22Rv1 (cell line): ENCODE measurements around the gene TADA3.

Experiments
- ZFX ChIP-seq: fragments of 450-650 bp; IDR thresholded peaks from 2 replicates; pipeline ENCODE4 v1.6.1; 2017; ENCODE audit warnings: antibody characterized with exemption, borderline replicate concordance
- TF ChIP-seq, protein P1 (sequence below): fragments of 450-650 bp; IDR thresholded peaks from 2 replicates; pipeline ENCODE4 v1.5.1; 2017; ENCODE audit warnings: mild to moderate bottlenecking

DNA sequence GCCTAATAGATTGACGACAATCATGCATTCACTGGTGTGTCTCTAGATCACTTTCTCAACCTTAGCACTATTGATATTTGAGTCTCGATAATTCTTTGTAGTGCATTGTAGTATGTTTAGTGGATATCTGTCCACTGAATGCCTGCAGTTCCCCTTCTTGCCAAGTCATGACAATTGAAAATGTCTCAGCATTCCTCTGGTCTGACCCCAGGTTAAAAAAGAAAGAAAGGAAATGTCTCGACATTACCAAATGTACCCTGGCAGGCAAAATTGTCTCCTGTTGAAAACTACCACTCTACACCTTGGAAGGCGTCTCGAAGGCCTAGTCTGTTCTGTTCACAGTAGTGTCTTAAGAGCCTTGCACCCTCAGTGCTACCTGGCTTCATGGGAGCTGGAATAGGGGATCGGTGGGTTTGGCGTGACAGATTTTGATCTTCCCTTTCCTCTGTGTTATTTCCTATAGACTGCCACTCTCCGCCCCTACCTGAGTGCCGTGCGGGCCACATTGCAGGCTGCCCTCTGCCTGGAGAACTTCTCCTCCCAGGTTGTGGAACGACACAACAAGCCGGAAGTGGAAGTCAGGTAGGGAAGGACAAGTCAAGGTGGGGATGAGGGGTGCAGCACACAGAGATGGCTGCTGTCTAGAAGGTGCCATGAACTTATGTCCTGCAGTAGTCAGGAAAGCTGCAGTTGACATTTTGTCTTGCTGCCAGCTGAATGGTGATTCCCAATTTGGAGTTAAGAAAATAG is 5.1 kb upstream of the TADA3 start:
- TF ChIP-seq, protein P1, sequence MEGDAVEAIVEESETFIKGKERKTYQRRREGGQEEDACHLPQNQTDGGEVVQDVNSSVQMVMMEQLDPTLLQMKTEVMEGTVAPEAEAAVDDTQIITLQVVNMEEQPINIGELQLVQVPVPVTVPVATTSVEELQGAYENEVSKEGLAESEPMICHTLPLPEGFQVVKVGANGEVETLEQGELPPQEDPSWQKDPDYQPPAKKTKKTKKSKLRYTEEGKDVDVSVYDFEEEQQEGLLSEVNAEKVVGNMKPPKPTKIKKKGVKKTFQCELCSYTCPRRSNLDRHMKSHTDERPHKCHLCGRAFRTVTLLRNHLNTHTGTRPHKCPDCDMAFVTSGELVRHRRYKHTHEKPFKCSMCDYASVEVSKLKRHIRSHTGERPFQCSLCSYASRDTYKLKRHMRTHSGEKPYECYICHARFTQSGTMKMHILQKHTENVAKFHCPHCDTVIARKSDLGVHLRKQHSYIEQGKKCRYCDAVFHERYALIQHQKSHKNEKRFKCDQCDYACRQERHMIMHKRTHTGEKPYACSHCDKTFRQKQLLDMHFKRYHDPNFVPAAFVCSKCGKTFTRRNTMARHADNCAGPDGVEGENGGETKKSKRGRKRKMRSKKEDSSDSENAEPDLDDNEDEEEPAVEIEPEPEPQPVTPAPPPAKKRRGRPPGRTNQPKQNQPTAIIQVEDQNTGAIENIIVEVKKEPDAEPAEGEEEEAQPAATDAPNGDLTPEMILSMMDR, result no peak
- no peak for TF ChIP-seq ZFX
